Gastroesophageal sphincter (tissue), 3 donors: ENCODE results near the gene COQ10B.
"Not testable (repeated sequence)": the region's sequence is repeated elsewhere in the genome, so short reads cannot be mapped to it uniquely, and the experiment has no call there.

Source experiments
- EP300 ChIP-seq: sonication (generic); formaldehyde crosslinking; IDR thresholded peaks from one replicate; pipeline ENCODE4 v1.6.1; 2017; ENCODE audit warnings: antibody characterized with exemption, mild to moderate bottlenecking
- POLR2AphosphoS5 ChIP-seq: sonication (generic); formaldehyde crosslinking; IDR thresholded peaks from one replicate; pipeline ENCODE4 v1.6.1; 2017; ENCODE audit warnings: antibody characterized with exemption
- TF ChIP-seq, protein P1 (sequence below), 4 experiments: fragments of 200-600 bp in 2 of 4; fragments of 450-650 bp in 2 of 4; sonication (generic) in 1 of 4; IDR thresholded peaks; one replicate each; pipeline ENCODE4 v1.5.1; 2017 to 2019; ENCODE audit warnings: antibody characterized with exemption in 4 of 4, mild to moderate bottlenecking in 2 of 4, moderate library complexity in 2 of 4

DNA sequence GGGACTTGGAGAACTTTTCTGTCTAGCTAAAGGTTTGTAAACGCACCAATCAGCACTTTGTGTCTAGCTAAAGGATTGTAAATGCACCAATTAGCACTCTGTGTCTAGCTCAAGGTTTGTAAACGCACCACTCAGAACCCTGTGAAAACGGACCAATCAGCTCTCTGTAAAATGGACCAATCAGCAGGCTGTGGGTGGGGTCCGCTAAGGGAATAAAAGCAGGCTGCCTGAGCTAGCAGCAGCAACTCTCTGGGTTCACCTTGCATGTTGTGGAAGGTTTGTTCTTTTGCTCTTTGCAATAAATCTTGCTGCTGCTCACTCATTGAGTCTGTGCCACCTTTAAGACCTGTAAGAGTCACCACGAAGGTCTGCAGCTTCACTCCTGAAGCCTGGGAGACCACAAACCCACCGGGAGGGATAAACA lies 2.4 kb upstream of the COQ10B start:
- TF ChIP-seq, protein P1, sequence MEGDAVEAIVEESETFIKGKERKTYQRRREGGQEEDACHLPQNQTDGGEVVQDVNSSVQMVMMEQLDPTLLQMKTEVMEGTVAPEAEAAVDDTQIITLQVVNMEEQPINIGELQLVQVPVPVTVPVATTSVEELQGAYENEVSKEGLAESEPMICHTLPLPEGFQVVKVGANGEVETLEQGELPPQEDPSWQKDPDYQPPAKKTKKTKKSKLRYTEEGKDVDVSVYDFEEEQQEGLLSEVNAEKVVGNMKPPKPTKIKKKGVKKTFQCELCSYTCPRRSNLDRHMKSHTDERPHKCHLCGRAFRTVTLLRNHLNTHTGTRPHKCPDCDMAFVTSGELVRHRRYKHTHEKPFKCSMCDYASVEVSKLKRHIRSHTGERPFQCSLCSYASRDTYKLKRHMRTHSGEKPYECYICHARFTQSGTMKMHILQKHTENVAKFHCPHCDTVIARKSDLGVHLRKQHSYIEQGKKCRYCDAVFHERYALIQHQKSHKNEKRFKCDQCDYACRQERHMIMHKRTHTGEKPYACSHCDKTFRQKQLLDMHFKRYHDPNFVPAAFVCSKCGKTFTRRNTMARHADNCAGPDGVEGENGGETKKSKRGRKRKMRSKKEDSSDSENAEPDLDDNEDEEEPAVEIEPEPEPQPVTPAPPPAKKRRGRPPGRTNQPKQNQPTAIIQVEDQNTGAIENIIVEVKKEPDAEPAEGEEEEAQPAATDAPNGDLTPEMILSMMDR (IDR thresholded peaks at IDR 0.05) = not testable (repeated sequence)
- not testable (repeated sequence) for TF ChIP-seq POLR2AphosphoS5, EP300
